ENCODE measurements around the gene MYBPC3.
A peak's percentile ranks its signal among the peaks of the same experiment; 100 is the strongest.

Gene MYBPC3

GRCh38 chr11:47358731-47359051 is 6.2 kb upstream of the MYBPC3 start:
- H3K4me3 ChIP-seq (ENCODE audit: low read depth, low read length) = no peak overlapping the region
- TF ChIP-seq CTCF (IDR thresholded peaks at IDR 0.05; ENCODE audit: control insufficient read depth, extremely low read depth, insufficient read depth) = no peak
- DNase-seq (ENCODE audit: low read depth) = no peak

- no peak for DNase-seq (ENCODE audit: low read depth)
- H3K4me3 ChIP-seq (ENCODE audit: low read depth, low read length) = no peak overlapping the region
- TF ChIP-seq CTCF (IDR thresholded peaks at IDR 0.05; ENCODE audit: control insufficient read depth, extremely low read depth, insufficient read depth) = no peak
Observed at GRCh38 chr11:47357985-47358730, 5.7 kb upstream of the MYBPC3 start.

- H3K4me3 ChIP-seq (ENCODE audit: low read depth, low read length) = no peak overlapping the region
- DNase-seq (ENCODE audit: low read depth) = no peak
- no peak for TF ChIP-seq CTCF (IDR thresholded peaks at IDR 0.05; ENCODE audit: control insufficient read depth, extremely low read depth, insufficient read depth)
Observed at GRCh38 chr11:47356998-47357329, 4.5 kb upstream of the MYBPC3 start.

- no peak for DNase-seq (ENCODE audit: low read depth)
- H3K4me3 ChIP-seq (ENCODE audit: low read depth, low read length) = no peak overlapping the region
- TF ChIP-seq CTCF (IDR thresholded peaks at IDR 0.05; ENCODE audit: control insufficient read depth, extremely low read depth, insufficient read depth) = no peak
Observed at GRCh38 chr11:47356129-47356997, 3.9 kb upstream of the MYBPC3 start.

GRCh38 chr11:47355283-47356128 is 3.0 kb upstream of the MYBPC3 start:
- TF ChIP-seq CTCF (IDR thresholded peaks at IDR 0.05; ENCODE audit: control insufficient read depth, extremely low read depth, insufficient read depth) = peak; percentile 100
- DNase-seq (ENCODE audit: low read depth) = peak; percentile 97
- peak overlapping the region; percentile 33 for H3K4me3 ChIP-seq (ENCODE audit: low read depth, low read length)

GRCh38 chr11:47354913-47355282 is 2.4 kb upstream of the MYBPC3 start:
- no peak for DNase-seq (ENCODE audit: low read depth)
- TF ChIP-seq CTCF (IDR thresholded peaks at IDR 0.05; ENCODE audit: control insufficient read depth, extremely low read depth, insufficient read depth) = no peak
- H3K4me3 ChIP-seq (ENCODE audit: low read depth, low read length) = no peak overlapping the region; the same call in 1 of the 2 replicates

All from LNCaP clone FGC (cell line).